CD4-positive, alpha-beta T cell treated with Interleukin-15 for 4 hours (primary cell): ENCODE results near the gene SLC22A13.
"Not testable (repeated sequence)": the region's sequence is repeated elsewhere in the genome, so short reads cannot be mapped to it uniquely, and the experiment has no call there.

Experiments used
- DNase-seq: peaks from one replicate; pipeline ENCODE4 v3.0.0-alpha.2; 2020; ENCODE audit warnings: low spot score

The SLC22A13 gene

GRCh38 chr3:38306941-38307340 lies 41.3 kb downstream of the SLC22A13 start:
- DNase-seq: no peak

- DNase-seq: no peak
Observed at GRCh38 chr3:38307599-38307998, 42.0 kb downstream of the SLC22A13 start.

- DNase-seq: no peak
Observed at GRCh38 chr3:38308456-38308855, 42.8 kb downstream of the SLC22A13 start.

- no peak for DNase-seq
Observed at GRCh38 chr3:38311476-38311875, 45.9 kb downstream of the SLC22A13 start.

- no peak for DNase-seq
Observed at GRCh38 chr3:38311941-38312340, 46.3 kb downstream of the SLC22A13 start.

- DNase-seq: no peak
Observed at GRCh38 chr3:38312356-38312755, 46.7 kb downstream of the SLC22A13 start.

- no peak for DNase-seq
Observed at GRCh38 chr3:38313263-38313662, 47.7 kb downstream of the SLC22A13 start.

- DNase-seq: no peak
Observed at GRCh38 chr3:38313695-38314094, 48.1 kb downstream of the SLC22A13 start.

- DNase-seq: no peak
Observed at GRCh38 chr3:38314112-38314763, 48.6 kb downstream of the SLC22A13 start.

- DNase-seq: no peak
Observed at GRCh38 chr3:38314764-38315487, 49.3 kb downstream of the SLC22A13 start.

- no peak for DNase-seq
Observed at GRCh38 chr3:38315488-38316230, 50.0 kb downstream of the SLC22A13 start.

GRCh38 chr3:38316356-38317191 lies 51.0 kb downstream of the SLC22A13 start:
- DNase-seq: no peak

- DNase-seq: no peak
Observed at GRCh38 chr3:38317192-38317759, 51.7 kb downstream of the SLC22A13 start.

- DNase-seq: no peak
Observed at GRCh38 chr3:38318766-38319671, 53.4 kb downstream of the SLC22A13 start.

GRCh38 chr3:38320638-38321037 lies 55.0 kb downstream of the SLC22A13 start:
- DNase-seq: not testable (repeated sequence)

GRCh38 chr3:38323060-38323459 lies 57.4 kb downstream of the SLC22A13 start:
- DNase-seq: no peak

- no peak for DNase-seq
Observed at GRCh38 chr3:38325256-38325655, 59.6 kb downstream of the SLC22A13 start.

- DNase-seq: no peak
Observed at GRCh38 chr3:38327335-38328009, 61.9 kb downstream of the SLC22A13 start.
